Subcutaneous adipose tissue (tissue), 4 donors: ENCODE measurements around the gene MESP2. TPM values are rescaled to one million over a fixed set of nuclear protein-coding genes. Genes with fewer than 3 reads are reported as not detected.

ENCODE experiments used
- CTCF ChIP-seq: fragments of 450-650 bp; IDR thresholded peaks from one replicate; pipeline ENCODE4 v1.5.1; 2016; ENCODE audit warnings: low read depth, mild to moderate bottlenecking, control low read depth, antibody characterized with exemption, moderate library complexity
- total RNA-seq, 4 donors: library from RNA; depleted of rRNA; stranded (reverse); fragments of >200 nt; gene quantifications; one replicate each; pipeline ENCODE4 v1.1.0, GENCODE V29; 2016

MESP2 gene
- total RNA-seq, 4 donors from 2014 or later, result 0.34 to 0.57 TPM; not detected in 2

- TF ChIP-seq CTCF, result no peak
Observed at GRCh38 chr15:89806210-89806558, 30.1 kb downstream of the MESP2 start.

GRCh38 chr15:89806559-89807550, 30.7 kb downstream of the MESP2 start:
- no peak for TF ChIP-seq CTCF

- TF ChIP-seq CTCF, result no peak
Observed at GRCh38 chr15:89807689-89808088, 31.6 kb downstream of the MESP2 start.

- no peak for TF ChIP-seq CTCF
Observed at GRCh38 chr15:89808160-89808870, 32.2 kb downstream of the MESP2 start.

GRCh38 chr15:89809093-89809786, 33.1 kb downstream of the MESP2 start:
- TF ChIP-seq CTCF, result no peak

- TF ChIP-seq CTCF, result no peak
Observed at GRCh38 chr15:89809787-89810148, 33.6 kb downstream of the MESP2 start.

GRCh38 chr15:89810837-89811236, 34.7 kb downstream of the MESP2 start:
- TF ChIP-seq CTCF, result no peak
